Colon (tissue), 2 donors: ENCODE data around the gene TAS2R3.

Source experiments
- FAIRE-seq: peaks from 2 replicates; lab custom pipeline; 2012; peaks lifted over from hg19 to GRCh38; lab: Jason Lieb, UNC
- donor health status: control.
- donor health status: control.

TAS2R3 gene

DNA sequence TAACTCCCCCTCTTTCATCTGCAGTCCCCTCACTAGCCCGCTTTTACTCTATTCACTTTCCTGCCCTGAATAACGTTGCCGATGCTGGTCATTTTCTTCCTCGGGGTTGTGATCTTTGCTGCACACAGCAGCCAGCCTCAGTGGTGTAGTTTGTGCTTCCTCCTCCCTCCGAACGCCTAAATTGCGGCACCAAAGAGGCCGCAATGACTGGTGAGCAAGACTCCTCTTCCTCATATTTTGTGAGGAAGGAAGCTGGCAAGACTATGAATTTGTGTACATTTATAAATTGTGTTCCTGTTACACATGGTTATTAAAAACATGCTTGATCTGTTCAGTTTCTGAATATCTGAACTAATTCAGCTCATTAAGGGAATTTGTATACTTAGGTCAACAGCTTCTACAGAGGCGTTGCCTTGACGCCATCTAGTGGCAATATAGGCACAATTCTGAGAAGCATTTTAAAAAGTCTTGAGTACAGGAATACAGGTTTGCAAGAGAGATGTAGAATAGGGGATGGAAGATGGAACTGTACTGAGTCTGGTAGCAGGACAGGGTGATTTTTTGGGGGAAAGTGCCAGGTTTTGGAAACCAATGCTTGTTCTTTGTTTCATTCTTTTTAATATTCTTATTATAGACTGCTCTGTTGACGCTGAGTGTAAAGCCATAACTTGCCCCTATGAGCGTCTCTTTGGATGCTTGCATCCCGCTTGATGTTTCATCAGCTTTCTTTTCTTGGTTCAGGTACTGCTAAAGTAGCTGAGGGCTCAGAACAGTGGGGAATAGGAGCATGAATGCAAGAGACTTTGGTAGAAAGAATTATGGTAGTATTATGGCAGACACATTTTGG, 22.0 kb downstream of the TAS2R3 start:
- no peak for FAIRE-seq

DNA sequence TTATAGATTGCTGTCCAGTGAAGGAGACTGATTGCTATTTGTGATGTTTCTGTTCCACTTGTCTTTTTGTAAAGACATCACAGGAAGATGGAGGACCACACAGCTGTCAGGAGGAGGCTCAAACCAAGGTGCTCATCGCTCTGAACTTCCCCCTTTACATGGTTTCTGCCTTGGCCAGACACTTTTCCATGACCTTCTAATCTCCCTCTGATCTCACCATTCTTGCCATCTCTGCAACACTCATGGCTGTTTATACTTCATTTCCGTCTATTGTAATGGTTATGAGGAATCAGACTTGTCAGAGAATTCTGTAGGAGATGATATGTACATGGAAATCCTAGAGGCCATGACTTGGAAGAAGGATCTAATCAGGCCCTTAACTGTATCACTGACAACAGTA, 24.4 kb downstream of the TAS2R3 start:
- no peak for FAIRE-seq

DNA sequence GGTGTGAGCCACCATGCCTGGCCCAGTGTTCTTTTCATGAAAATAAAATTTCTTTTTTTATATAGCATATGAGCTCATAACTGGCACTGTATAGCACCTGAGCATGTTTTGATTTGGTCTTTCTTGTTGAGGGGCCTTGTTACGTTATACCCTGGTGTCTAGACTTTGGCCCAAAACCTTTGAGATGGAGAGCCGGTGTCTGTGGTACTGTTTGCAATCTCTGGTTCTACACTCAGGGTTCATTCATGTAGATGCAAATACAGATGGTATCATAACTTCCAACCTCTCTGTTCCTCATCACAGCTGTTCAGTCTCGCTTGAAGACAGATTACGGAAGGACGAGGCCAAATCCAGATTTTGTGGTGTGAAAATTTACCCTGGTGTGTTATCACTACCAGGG, 26.0 kb downstream of the TAS2R3 start, which contains the start of gene TAS2R5:
Gene TAS2R5, plus strand, starts transcription at position 301 of the 400 bp plus-strand sequence. CDS start 145 bp downstream, outside the sequence.
- no peak for FAIRE-seq

DNA sequence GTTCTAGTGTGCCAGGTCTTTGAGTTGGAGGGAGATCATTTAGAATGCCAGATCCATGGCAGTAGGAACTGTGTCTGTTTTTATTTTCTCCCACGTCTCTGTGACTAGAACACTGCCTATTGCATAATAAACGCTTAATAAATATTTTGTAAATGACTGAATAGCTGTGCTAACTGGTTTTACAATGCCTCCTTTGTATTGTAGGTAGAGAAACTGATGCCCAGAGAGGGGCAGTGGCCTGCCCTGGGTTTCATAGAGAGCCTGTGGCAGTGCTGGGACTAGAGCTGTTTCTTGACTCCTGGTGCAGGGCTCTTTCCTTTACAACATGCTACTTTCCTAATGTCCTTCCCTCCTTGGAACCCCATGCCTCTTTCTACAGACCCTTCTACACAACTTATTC, 28.6 kb downstream of the TAS2R3 start:
- no peak for FAIRE-seq
